HG03135 (cell line): Measurements from ENCODE around the gene SLC7A6OS.
"Not testable (repeated sequence)": the region's sequence is repeated elsewhere in the genome, so short reads cannot be mapped to it uniquely, and the experiment has no call there.

Source experiments
- ATAC-seq: cut with Tn5 transposase; IDR thresholded peaks from one replicate; pipeline ENCODE4 v1.9.1; 2021; ENCODE audit warnings: mild to moderate bottlenecking, moderate library complexity; ENCODE audit not compliant: unreplicated experiment

Gene SLC7A6OS

DNA sequence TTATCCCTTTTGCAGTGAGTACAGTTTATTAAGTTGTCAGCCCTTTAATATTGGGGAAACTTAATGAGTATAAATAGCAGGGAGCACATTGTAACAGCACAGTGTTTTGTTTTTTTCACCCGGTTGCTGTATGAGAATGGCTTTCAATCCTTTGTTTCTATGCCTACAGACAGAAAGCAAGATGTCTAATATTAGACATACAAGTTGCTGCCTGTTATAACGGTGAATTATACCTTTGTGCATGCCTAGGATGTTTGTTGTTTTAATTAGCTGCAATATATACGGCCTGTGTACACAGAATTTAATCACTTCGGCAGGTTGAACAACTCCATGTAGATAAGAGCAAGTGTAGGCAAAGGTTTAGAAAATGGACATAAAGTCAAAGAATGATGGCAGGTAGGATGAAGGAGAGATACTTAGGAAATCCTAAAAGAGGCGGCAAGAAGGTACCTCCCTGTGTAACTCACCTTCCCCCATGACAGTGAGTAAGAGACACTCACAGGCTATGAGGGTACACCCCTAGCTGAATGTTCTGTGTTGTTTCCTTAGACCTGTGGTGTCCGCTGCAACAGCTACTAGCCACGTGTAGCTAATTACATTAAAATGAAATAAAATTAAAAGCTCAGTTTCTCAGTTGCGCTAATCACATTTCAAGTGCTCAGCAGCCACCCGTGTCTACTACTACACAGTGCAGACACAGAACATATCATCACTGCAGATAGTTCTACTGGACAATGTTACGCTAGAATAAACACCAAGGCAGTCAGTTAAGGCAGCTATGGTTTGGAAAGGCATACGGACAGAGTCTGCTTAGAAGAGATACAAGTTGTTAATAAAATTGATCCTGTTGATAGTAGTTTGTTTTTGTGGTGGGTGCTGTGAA lies 10.9 kb downstream of the SLC7A6OS start:
- ATAC-seq, result no peak

DNA sequence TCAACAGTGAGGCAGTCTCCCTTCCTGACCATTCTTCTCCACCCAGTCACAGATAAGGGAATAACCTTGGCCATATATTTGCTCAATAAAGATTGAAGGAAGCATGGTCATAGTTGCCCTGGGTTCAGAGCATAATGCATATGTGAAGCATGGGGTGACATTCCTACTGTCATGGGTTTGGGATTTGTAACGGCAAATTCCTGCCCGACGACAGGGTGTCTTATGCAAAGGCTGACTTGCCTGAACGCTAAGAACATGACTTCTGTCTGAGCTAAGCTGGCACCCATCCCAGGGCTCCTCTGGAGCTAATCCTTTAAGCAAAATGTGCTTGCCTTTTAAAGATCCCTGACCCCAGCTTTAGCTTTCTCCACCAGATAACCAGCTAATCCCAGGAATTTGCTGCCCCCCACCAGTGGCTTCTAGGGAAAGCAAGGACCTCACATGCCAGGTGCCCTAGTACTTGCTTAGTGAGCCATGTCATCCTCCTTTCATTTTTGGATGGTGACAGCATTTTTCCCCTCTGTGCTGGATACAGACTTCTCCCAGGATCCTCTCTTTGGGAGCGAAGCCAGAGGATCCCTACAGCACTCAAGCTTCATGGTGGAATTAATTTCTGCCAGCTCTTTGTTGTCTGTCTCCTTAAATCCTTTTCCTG lies 11.7 kb downstream of the SLC7A6OS start:
- ATAC-seq, result no peak

DNA sequence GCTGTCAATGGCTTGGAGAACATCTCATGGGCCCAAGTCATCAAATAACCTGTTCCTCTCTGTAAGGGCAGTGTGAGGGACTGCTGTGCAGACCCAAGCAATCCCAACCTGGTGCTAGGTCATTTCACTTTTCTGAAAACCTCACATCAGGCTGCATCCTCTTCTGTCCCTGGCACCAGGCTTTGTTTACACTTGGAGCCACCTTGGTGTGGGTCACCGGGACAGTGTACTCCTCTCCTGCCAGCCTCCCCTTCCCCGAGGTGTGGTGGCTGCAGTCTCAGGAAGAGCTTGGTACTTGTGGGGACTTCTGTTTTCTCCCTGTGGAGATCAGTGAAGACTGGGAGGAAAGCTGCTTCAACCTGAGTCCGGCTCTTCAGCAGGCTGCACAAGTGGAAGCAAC lies 12.4 kb downstream of the SLC7A6OS start:
- no peak for ATAC-seq

DNA sequence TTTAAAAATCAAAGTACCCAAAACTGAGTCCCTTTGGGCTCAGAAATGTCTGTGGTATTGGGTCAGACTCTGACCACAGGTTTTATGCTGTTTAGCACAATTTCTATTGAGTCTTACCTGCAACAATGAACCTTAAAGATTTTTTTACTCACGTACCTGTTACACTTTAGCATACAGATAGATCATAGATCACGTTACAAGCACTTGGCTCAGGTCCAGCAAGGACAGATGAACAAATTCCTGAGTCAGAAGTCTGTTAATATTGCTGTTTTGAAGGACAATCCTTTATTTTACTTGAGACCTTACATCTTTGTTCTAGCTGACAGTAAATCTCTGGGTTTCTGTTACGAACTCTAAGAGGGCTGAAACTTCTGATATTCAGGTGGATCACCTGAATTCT lies 12.8 kb downstream of the SLC7A6OS start:
- no peak for ATAC-seq

DNA sequence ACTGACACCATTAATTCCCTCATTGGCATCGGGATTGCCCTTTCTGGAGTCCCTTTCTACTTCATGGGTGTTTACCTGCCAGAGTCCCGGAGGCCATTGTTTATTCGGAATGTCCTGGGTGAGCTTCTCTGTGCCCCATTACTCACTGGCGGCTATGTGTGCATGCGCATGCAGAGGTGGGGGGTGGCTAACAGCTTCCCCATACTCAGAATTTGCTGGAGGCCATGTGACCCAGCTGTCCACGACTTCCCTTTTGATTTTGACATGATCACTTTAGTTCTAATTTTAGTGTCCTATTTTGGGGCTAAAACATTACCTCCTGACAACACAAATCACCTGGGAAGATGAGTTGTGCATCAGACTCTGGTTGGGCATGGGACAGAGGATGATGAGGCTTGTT lies 14.1 kb downstream of the SLC7A6OS start:
- no peak for ATAC-seq

DNA sequence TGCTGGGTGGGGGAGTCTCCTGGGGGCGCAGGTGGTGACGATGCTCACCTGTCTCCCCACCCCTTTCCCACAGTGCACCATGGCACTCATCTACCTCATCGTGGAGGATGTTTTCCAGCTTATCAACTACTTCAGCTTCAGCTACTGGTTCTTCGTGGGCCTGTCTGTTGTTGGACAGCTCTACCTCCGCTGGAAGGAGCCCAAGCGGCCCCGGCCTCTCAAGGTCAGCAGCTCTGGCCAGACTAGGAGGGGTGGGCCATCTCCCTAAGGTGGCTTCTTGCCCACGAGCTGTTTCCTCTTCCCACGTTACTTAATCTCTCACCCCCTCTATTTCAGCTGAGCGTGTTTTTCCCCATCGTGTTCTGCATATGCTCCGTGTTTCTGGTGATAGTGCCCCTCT lies 14.5 kb downstream of the SLC7A6OS start:
- no peak for ATAC-seq

DNA sequence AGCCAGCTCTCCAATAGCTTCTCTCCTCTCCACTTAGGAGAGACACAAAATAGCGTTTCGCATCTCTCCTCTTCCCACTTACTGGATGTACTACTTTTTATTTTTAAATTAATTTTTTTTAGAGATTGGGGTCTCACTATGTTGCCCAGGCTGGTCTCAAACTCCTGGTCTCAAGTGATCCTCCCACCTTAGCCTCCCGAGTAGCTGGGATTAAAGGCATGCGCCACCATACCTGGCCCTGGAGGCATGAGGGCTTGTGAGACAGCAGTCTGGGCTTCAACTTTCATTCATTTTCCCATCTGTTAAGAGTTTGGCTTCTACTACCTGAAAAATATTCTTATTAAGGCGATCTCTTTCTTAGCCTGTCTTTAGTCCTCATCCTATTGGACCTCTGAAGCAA lies 18.3 kb downstream of the SLC7A6OS start:
- no peak for ATAC-seq

DNA sequence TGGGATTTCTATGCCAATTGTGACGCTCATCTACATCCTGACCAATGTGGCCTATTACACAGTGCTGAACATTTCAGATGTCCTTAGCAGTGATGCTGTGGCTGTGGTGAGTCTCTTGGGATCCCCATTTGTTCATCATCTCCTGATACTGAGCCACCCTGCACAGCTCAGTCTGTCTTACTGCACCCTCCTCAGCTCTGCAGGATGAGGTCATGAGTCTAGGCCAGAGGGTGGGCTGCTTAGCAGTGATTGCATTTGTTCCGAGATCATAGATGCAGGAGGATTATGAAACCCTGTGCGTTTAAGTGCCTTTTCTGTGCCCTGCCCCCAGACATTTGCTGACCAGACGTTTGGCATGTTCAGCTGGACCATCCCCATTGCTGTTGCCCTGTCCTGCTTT lies 19.5 kb downstream of the SLC7A6OS start:
- ATAC-seq, result no peak

DNA sequence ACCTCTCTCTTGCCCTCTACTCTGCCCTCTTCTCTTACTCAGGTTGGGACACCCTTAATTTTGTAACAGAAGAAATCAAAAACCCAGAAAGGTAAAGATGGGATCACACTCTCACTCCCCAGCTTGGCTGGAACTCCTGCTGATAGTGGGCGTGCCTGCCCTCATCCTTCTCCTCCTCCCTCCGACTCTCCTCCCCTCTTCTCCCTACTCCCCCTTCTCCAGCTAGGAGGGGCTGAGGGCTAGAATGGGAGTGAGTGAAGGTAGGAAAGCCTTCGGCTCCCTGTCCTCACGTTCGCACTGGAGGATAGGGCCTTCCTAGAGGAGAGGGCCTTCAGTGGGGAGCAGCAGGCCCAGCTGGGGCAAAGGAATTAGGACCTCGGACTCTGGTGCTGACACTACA lies 20.3 kb downstream of the SLC7A6OS start:
- ATAC-seq, result no peak

DNA sequence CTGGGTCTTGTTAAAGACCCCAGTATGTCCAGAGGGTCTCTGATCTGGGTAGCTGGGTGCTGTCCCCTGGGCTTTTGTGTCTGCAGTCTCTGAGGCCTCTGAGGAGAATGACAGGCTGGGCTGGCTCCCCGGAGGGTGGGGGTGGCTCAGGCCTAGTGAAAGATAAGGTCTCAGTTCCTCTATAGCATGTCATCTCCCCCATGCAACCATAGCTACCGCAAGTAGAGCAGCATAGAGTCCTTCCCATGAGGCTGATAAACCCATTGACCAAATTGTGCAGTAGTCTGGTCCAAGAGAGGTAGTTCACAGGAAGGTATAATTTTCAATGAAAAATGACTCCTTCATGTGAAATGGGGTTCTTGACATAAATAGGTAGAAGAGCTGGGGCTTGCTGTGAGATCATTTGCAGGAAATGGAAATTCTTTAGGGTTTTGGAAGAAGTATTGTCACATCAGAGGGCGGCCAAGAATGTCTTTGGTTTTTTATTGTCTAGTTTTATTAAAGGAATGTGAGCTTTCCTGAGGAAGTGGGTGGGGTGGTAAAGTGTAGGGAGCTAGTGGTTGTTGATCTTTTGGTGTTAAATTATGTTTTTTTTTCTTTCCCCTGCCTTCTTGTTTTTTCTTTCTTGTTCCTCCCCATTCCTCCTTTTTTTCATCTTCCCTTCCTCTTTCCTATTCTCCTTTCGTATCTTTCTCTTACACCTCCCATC lies 21.0 kb downstream of the SLC7A6OS start:
- ATAC-seq, result peak; percentile 82

DNA sequence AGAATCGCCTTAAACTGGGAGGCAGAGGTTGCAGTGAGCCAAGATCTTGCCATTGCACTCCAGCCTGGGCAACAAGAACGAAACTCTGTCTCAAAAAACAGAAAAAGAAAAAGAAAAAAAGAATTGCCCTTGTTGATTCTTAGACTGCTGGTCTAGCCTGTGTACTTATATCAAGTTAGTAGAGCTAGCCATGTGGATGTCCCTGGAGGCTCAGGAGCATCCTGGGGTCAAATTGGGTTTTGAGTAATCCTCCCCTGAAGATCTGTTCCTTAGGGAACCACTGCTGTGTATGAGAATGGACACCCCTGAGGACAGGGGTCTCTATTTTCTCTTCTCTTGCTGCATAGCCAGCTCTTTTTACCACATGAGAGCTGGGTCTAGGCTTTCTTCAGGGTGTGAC lies 21.5 kb downstream of the SLC7A6OS start:
- no peak for ATAC-seq

DNA sequence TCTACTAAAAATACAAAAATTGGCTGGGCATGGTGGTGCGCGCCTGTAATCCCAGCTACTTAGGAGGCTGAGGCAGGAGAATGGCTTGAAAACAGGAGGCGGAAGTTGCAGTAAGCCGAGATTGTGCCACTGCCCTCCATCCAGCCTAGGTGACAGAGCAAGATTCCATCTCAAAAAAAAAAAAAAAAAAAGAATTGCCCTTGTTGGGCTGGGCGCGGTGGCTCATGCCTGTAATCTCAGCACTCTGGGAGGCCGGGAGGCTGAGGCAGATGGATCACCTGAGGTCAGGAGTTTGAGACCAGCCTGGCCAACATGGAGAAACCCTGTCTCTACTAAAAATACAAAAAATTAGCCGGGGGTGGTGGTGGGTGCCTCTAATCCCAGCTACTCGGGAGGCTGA lies 21.9 kb downstream of the SLC7A6OS start:
- not testable (repeated sequence) for ATAC-seq

DNA sequence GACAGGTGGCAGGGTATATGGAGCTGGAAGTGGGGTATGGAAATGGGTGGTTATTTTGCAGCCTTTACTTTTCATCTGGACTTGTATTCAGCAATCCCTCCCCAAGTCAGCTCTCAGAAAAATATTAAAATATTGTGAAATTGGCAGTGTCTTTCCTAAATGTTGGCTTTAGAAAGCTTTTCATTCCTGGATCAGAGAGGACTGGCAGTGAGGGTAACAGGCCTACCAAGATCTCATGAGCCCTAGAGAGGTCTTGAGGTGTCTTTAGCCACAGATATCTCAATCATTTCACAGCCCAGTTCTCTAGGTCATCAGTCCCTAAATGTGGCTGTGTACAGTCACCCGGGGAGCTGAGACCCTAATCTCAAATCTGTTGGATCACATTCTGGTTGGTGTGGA lies 22.5 kb downstream of the SLC7A6OS start:
- no peak for ATAC-seq

DNA sequence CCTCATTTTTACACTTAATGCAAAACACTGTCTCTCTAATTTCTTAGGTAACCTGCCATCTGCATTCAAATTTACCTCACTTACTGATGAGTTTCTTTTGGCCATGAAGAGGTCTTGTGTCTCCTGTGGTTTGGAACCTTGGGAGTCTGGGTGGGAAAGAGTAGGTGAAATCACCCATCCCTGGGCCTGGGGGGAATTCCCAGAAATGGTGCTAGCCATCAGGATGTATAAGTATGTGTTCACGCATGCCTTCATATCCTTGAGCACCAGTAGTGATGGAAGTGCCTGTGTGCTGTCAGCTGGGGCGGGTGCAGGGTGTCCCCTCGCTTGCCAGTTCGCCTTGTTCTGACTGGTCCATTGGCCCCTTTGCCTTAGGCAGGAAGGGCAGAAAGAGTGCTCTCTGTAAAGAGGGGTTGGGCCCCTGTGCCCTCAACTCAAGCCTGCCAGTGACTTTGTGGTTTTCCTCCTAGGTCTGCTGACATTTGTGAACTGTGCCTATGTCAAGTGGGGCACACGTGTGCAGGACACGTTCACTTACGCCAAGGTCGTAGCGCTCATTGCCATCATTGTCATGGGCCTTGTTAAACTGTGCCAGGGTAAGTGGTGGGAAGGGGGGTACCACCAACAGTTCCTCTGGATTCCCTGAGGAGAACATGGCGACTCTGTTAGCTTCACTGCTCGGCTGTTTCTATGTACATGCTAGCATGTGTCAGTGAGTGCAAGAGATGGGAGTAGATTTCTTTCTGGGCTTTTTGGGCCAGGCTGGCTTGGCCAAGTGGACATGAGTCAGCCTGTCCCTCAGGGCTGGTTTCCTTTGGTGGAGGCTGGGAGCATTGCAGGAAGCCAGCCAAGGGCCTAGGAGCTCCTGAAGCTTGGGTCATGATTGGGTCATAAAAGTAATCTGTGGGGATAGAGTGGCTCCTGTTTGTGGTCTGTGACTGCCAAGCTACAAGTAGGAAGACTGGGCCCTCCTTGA lies 23.2 kb downstream of the SLC7A6OS start:
- no peak for ATAC-seq

DNA sequence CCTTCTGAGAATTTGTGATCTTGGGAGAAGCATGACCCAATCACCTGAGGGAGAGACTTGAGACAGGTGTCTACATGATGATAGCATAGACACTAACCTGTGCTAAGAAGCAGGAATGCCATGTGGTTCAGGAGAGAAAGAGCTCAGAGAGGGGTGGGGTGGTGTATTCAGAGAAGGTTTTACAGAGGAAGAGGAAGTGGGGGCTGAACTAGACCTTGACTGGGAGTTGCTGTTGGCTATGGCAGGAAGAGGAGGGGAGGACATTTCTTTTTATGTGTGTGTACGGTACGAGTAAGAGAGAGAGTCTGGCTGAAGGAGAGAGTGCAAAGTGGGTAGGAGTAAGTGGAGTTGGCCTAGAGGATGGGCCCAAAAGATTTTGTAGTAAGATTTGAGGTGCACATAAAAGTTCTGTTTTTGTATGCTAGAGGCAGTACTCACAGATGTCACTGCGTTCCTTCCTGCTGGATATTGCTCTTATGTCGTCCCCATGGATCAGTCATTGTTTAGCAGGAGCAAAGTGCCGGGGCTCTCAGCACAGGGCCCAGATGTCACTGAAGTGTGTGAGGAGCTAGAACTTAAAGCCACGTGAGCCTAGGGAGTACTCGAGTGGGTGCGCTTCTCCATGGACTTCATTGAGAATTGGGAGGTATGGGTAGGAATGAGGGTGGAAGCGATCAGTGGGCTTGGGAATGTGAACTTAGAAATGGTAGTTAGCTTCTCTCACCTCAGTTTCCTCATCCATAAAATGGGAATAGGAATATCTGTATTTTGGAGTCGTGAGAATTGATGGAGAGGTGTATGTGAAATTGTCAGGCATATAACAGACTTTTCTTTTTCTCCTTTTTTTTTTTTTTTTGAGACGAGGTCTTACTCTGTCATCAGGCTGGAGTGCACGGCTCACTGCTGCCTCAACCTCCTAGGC lies 24.3 kb downstream of the SLC7A6OS start:
- no peak for ATAC-seq

DNA sequence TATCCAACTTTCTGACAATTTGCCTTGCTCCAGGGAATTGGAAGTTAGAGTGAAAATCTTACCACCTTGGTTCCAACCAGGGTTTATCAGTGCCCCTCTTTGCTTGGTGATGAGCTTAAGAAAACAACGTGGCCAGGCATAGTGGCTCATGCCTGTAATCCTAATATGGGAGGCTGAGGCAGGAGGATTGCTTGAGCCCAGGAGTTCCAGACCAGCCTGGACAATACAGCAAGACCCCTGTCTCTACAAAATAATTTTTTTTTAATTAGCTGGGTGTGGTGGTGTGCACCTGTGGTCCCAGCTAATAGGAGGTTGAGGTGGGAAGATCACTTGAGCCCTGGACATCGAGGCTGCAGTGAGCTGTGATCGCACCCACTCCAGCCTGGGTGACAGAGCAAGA lies 25.1 kb downstream of the SLC7A6OS start:
- no peak for ATAC-seq

DNA sequence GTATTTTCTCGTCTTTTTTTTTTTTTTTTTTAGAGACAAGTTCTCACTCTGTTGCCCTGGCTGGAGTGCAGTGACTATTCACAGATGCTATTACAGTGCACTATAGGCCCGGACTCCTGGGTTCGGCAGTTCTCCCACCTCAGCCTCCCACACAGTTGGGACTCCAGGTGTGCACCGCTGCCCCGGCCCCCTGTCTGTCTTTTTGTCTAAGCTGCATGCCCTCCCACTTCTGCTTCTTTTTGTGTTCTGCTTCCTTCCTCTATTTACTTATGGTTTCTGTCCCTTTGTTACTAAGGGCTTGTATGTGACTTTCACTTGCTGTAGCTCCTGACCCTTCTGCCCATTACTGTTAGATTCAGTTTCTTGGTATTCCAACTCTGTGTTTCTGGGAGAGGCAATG lies 25.9 kb downstream of the SLC7A6OS start:
- ATAC-seq, result peak; percentile 54

DNA sequence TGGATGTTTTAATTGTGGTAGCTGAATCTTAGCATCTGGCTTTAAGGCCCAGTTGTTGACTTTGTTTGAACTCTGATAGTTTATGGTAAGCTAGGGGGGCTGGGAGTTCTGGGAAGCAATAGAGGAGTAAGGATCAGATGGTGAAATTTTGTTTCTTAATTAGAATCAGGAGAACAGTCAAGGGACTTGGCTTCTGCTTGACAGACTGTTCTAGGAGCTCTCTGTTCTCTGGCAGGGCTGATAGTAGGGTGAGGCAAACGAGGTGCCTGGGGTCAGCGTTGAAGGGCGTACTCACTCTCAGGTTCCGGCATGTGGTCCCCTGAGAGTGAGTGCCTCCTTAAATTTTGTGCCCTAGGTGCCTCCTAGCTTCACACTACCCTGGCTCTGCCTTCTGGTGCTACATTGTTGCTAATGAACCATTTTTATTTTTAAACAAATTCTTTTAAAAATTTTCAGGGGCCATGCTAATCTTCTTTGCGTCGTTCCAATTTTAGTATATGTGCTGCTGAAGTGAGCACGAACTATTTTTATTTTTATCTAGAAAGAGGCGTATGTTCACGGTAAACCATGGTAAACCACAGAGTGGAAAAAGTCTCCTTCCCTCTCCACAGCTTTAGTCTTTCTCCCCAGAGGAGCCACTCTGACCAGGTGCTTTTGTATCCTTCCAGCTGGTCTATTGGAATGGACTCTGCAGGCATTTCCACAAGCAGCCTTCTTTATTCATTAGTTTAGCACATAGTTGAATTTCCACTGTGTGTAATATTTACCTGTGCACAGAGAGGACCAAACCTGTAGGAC lies 26.7 kb downstream of the SLC7A6OS start:
- no peak for ATAC-seq

DNA sequence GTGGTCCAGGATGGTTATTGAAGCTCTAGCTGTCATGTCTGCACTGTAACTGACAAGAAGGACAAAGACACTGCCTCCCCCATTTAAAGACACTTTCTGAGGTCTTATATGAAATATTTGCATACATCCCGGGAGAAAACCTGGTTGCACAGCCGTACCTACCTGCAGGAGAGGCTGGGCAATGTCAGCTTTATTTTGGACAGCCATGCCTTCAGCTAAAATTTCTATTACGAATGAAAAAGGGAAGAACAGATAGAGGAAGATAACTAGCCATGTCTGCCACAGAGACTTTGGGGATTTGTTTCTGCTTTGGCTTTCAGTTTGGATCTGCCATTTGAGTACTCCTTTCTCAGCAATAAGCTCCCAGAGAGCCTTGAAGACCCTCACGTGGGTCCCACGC lies 27.4 kb downstream of the SLC7A6OS start:
- no peak for ATAC-seq
